Lower lobe of right lung (tissue), 2 donors: ENCODE measurements around the gene RGMA. TPM values are rescaled to one million over a fixed set of nuclear protein-coding genes. Genes with fewer than 3 reads are reported as not detected.

Experiments
- ATAC-seq, 2 donors: fragments of 200-7000 bp; cut with Tn5 transposase; one replicate each; pipeline ENCODE4 v1.9.1; 2020 to 2022; ENCODE audit warnings: mild to moderate bottlenecking in 2 of 2, moderate library complexity in 2 of 2
- DNase-seq: peaks from one replicate; pipeline ENCODE4 v3.0.0-alpha.2; 2020
- H3K27ac ChIP-seq: fragments of 200-600 bp; one replicate; pipeline ENCODE4 v1.8.0; 2022
- H3K27me3 ChIP-seq: fragments of 200-600 bp; one replicate; pipeline ENCODE4 v1.8.0; 2022; ENCODE audit warnings: low read depth
- H3K36me3 ChIP-seq: fragments of 200-600 bp; one replicate; pipeline ENCODE4 v1.8.0; 2022; ENCODE audit warnings: mild to moderate bottlenecking
- H3K4me1 ChIP-seq: fragments of 200-600 bp; one replicate; pipeline ENCODE4 v1.8.0; 2022
- H3K4me3 ChIP-seq: fragments of 200-600 bp; one replicate; pipeline ENCODE4 v1.8.0; 2022; ENCODE audit warnings: mild to moderate bottlenecking
- H3K9me3 ChIP-seq: fragments of 200-600 bp; one replicate; pipeline ENCODE4 v1.8.0; 2022
- CTCF ChIP-seq: fragments of 200-600 bp; IDR thresholded peaks from one replicate; pipeline ENCODE4 v1.8.0; 2022; ENCODE audit warnings: antibody characterized with exemption, mild to moderate bottlenecking
- intact Hi-C: fragments of 100-400 bp; cut with DNase I; formaldehyde crosslinking; loops from one replicate; pipeline ENCODE4 v1.11.0; 2022
- total RNA-seq: library from RNA; stranded (reverse); fragmentation: NEBNext Ultra II Directional; extraction: Animal tissue kit (Norgen Biotek cat#: 25700); gene quantifications from one replicate; pipeline ENCODE4 v1.2.1, GENCODE V29; 2021
- donor health status: DM: no; HTN: yes; CAD: no; lungs with severe emphysema.

Gene RGMA
- total RNA-seq, 1 donor from 2014 or later: 9.7 TPM

- ATAC-seq (no peak), DNase-seq (no peak)
- intact Hi-C loops: no loop called here
- Histone ChIP-seq H3K27ac (no peak overlapping the region), H3K9me3 (peaks cover under 1% of the 10 kb centered on the region), H3K4me1 (peaks cover 22% of the 10 kb centered on the region), H3K27me3 (no peaks in the 10 kb centered on the region), H3K4me3 (no peak overlapping the region), H3K36me3 (no peaks in the 10 kb centered on the region)
- no peak for TF ChIP-seq CTCF
Observed at GRCh38 chr15:93051236-93052089, 37.5 kb downstream of the RGMA start.

GRCh38 chr15:93050648-93051047, 38.4 kb downstream of the RGMA start:
- Histone ChIP-seq H3K9me3 (peaks cover 5% of the 10 kb centered on the region), H3K27me3 (no peaks in the 10 kb centered on the region), H3K36me3 (no peaks in the 10 kb centered on the region), H3K4me1 (peaks cover 22% of the 10 kb centered on the region), H3K27ac (no peak overlapping the region), H3K4me3 (no peak overlapping the region)
- intact Hi-C loops: no loop called here
- ATAC-seq (no peak), DNase-seq (no peak)
- no peak for TF ChIP-seq CTCF

- Histone ChIP-seq H3K4me1 (peaks cover 22% of the 10 kb centered on the region), H3K36me3 (peaks cover under 1% of the 10 kb centered on the region), H3K27me3 (no peaks in the 10 kb centered on the region), H3K27ac (no peak overlapping the region), H3K4me3 (no peak overlapping the region), H3K9me3 (peaks cover 5% of the 10 kb centered on the region)
- intact Hi-C loops: no loop called here
- no peak for TF ChIP-seq CTCF
- DNase-seq (no peak), ATAC-seq (peak; percentile 65 to 75)
Observed at GRCh38 chr15:93049914-93050578, 39.0 kb downstream of the RGMA start.

GRCh38 chr15:93049233-93049632, 39.8 kb downstream of the RGMA start:
- Histone ChIP-seq H3K4me3 (no peak overlapping the region), H3K9me3 (peaks cover 5% of the 10 kb centered on the region), H3K4me1 (peaks cover 22% of the 10 kb centered on the region), H3K27ac (no peak overlapping the region), H3K36me3 (peaks cover 8% of the 10 kb centered on the region), H3K27me3 (no peaks in the 10 kb centered on the region)
- ATAC-seq (no peak), DNase-seq (no peak)
- intact Hi-C loops: no loop called here
- TF ChIP-seq CTCF: no peak

GRCh38 chr15:93048759-93049161, 40.3 kb downstream of the RGMA start:
- ATAC-seq: peak; percentile 44 to 45
- DNase-seq: peak; percentile 80
- no peaks in the 10 kb centered on the region for H3K27me3 ChIP-seq
- peaks cover 8% of the 10 kb centered on the region for H3K36me3 ChIP-seq
- no peak overlapping the region for H3K4me3 ChIP-seq
- H3K9me3 ChIP-seq: peaks cover 5% of the 10 kb centered on the region
- TF ChIP-seq CTCF: no peak
- intact Hi-C loops: no loop called here
- no peak overlapping the region for H3K27ac ChIP-seq
- peaks cover 22% of the 10 kb centered on the region for H3K4me1 ChIP-seq
